HG03565 (cell line): ENCODE measurements around the gene SLCO4C1.
"Not testable (repeated sequence)": the region's sequence is repeated elsewhere in the genome, so short reads cannot be mapped to it uniquely, and the experiment has no call there.

Experiments
- ATAC-seq: cut with Tn5 transposase; IDR thresholded peaks from one replicate; pipeline ENCODE4 v1.9.1; 2021; ENCODE audit warnings: mild to moderate bottlenecking, moderate library complexity; ENCODE audit not compliant: unreplicated experiment

SLCO4C1 gene, protein sequence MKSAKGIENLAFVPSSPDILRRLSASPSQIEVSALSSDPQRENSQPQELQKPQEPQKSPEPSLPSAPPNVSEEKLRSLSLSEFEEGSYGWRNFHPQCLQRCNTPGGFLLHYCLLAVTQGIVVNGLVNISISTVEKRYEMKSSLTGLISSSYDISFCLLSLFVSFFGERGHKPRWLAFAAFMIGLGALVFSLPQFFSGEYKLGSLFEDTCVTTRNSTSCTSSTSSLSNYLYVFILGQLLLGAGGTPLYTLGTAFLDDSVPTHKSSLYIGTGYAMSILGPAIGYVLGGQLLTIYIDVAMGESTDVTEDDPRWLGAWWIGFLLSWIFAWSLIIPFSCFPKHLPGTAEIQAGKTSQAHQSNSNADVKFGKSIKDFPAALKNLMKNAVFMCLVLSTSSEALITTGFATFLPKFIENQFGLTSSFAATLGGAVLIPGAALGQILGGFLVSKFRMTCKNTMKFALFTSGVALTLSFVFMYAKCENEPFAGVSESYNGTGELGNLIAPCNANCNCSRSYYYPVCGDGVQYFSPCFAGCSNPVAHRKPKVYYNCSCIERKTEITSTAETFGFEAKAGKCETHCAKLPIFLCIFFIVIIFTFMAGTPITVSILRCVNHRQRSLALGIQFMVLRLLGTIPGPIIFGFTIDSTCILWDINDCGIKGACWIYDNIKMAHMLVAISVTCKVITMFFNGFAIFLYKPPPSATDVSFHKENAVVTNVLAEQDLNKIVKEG

DNA sequence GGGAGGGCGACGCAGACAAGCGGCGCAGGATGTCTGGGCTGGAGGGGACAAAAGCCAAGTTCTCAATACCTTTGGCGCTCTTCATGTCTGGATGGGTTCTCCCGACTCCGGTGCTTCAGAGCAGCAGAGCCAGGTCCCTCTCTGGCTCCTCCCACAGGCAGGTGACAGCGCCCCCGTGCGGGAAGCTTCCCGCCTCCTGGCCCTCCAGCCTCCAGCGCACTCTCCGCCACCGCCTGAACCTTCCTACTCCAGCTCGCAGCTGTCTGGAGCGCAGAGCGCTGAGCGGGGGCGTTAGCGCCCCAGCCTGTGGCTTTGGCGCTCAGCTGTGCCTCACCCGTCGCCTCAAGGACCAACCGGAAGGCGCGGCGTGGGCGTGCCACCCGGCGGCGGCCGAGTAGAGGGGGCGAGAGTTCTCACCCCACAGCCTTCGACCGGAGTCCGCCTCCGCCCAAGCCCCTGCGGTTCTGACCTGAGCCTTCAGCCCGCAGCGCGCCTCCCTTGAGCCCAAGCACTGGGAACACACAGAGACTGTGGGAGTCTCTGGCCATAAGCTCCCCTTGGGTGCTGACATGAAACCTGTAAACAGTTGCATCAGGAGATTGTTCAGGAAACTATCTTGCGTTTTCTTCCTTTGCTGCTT lies at the start of gene SLCO4C1:
Gene SLCO4C1, minus strand, starts transcription at position 107 of the 640 bp plus-strand sequence. Its CDS starts 22 bp downstream, at position 85.
- peak; percentile 98 for ATAC-seq

DNA sequence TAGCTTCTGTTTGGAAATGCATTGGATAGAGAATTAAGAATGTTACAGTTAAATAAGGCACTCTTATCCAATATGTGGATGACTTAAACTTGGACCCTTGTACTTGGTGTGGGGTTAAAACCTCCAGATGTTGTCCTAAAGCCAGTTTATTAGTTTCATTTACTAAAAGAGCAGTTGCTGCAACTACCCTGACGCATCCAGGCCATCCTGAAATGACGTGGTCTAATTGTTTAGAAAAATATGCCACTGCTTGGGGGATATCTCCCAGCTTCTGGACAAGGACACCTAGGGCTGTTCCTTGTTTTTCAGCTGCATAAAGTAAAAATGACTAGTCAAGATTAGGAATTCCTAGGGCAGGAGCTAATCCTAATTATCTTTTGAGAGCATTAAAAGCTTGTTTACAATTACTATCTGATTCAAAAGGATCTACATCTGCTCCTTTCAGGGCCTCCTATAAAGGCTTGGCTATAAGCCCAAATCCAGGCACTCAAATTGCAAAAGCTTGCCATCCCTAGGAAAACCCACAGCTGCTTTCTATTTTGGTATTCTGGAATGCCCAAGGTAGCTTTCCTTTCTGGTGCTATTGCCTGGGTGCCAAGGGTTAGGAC lies 45.7 kb upstream of the SLCO4C1 start:
- no peak for ATAC-seq

DNA sequence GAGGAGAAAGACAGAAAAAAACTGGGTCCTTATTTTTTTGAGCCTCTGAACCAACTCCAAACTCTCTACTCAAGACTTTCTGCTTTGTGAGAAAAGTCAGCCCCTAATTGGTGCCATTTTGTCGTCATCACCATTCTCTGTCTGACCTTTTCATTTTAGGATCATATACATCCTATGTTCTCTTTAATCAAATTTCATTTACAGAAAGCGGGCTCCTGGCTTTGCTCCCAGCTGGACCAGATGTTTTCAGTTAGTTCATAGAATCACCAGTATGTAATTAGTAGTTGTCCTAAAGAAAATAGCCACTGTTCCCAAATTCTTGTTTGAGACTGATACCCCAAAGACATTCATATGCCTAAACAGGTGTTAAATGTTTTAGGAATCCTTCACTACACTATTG lies 28.6 kb upstream of the SLCO4C1 start:
- no peak for ATAC-seq

DNA sequence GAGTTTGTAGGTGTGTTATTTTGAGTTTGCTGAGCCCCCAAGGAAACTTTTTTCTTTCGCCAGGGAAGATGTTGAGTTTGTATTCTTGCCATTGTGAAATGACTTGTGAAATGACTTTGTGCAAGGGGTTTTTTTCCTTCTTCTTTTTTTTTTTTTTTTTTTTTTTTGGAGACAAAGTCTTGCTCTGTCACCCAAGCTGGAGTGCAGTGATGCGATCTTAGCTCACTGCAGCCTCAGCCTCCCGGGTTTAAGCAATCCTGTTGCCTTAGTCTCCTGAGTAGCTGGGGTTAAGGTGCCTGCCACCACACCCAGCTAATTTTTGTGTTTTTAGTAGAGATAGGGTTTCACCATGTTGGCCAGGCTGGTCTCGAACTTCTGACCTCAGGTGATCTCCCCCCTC lies 22.7 kb upstream of the SLCO4C1 start:
- not testable (repeated sequence) for ATAC-seq

DNA sequence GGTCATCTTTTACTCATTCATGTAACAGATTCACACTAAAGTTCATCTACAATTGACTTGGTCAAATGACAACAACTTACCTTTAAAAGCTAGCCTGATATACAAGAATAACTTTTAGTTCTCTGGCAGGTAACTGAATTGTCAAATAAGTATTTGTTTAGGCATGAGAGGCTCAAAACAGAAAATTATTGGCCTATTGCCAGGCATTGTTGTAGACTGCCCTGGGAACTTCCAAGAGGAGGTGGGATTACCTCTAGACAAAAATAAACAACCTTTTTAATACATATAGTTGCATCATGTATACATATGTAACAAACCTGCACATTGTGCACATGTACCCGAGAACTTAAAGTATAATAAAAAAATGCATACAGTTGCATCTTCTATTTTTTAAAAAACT lies 18.2 kb upstream of the SLCO4C1 start:
- ATAC-seq, result no peak

DNA sequence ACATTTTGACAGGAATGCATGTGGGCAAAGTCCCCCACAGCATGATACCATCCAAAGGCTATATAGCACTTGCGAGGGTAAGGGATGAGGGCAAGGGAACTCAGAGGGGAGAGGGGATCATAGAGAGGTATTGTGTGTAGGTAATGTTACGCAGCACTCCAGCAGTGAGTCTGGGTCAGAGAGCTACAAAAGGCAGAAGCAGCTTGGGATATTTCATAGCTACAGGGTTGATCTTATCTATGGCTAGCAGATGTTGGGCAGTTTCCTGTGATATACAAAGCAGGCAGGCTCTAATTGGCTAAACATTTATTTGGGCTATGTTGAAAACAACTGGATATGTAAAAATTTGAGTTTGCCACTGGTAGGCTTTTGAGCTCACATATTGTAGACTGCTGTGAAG lies 17.8 kb upstream of the SLCO4C1 start:
- no peak for ATAC-seq

DNA sequence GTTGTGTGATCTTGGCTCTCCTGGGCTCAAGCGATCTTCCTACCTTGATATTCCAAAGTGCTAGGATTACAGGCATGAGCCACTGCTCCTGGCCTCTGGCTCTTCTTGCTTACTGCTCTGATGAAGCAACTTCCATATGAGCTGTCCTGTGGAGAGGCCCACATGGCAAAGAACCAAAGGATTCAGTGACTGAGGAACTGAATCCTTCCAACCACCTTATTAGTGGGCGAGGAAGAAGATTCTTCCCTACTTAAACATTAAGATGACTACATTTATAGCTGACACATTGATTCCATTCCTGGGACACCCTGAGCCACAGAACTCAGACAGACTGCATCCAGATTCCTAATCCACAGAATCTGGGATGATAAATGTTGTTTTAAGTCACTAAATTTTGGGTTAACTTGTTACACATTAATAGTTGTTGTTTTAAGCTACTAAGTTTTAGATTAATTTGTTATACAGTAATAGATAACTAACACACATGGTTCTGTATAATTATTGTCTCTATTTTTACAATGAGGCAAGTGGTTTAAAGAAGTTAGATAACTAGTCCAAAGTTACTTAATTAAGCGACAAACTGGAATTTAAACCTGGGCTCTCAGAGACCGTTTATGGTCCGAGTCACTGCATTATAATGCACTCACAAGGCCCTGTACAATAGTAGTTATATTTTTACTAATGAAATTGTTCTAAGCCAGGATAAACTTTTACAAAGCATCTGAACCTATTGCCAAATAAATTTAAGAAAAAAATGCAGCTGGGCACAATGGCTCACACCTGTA lies 16.7 kb upstream of the SLCO4C1 start:
- ATAC-seq, result no peak

DNA sequence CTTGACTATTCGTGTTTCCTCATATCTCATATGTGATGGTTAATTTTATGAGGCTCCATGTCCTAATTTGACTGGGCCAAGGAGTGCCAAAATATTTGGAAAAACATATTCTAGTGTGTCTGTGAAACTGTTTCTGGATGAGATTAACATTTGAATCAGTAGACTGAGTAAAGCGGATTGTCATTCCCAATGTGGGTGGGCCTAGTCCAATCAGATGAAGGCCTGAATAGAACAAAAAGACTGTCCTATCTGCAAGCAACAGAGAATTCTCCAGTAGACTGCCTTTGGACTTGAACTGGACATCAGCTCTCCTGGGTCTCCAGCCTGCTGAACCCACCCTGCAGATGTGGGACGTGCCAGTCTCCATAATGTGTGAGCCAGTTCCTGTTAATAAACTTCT lies 13.5 kb upstream of the SLCO4C1 start:
- no peak for ATAC-seq

DNA sequence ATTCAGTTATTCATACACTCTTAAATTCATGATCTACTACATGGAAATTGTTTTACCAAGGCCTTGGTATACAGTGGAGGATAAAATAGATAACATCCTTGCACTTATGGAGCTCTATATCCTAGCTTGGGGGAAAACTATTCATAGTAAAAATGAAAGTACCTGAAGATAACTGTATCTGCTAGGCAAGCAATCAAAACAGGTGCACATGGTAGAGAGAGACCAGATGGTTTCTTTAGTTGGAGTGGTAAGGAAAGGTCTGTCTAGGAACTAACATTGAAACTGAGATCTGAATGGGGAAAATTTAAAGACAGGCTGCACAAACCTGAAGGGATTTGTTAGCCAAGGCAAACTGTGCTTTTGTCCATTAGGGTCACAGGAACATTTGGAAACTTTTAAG lies 11.1 kb upstream of the SLCO4C1 start:
- no peak for ATAC-seq

DNA sequence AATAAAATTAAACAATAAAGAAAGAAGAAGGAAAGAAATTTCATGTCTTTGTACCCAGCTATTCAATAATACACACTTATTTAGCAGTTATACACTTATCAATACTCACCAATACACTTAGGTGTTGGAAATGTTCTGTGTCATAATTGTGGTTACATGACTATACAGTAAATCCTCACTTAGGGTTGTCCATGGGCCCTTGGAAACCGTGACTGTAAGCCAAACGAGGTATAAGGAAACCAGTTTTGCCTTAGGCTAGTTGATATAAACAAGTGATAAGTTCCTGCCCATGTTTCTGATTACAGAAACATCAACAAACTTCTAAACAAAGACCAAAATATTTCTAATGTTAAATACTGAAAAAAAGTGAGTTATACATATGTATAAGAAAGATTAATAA lies 10.0 kb upstream of the SLCO4C1 start:
- no peak for ATAC-seq

DNA sequence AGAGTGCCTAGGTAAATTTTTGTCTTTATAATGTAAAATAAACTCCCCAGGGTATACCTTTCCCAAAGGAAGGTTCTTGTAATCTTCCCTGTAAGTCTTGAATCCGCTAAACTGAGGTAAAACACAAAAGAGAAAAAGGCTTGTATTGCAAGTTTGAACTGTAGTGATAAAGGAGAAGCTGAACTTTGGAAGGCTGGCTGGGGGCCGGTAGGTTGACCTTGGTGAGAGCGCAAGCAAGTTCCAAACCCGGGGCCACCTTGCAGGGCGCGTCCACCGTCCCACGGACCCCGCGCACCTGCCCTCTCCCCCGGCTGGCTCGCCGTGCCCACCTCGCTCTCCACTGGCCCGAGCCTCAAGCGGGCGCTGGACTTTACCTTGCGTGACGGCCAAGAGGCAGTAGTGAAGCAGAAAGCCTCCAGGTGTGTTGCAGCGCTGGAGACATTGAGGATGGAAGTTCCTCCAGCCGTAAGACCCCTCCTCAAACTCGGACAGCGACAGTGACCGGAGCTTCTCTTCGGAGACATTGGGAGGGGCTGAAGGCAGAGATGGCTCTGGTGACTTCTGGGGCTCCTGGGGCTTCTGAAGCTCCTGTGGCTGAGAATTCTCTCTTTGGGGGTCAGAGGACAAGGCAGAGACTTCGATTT lies 428 bp downstream of the SLCO4C1 start:
- ATAC-seq, result no peak

DNA sequence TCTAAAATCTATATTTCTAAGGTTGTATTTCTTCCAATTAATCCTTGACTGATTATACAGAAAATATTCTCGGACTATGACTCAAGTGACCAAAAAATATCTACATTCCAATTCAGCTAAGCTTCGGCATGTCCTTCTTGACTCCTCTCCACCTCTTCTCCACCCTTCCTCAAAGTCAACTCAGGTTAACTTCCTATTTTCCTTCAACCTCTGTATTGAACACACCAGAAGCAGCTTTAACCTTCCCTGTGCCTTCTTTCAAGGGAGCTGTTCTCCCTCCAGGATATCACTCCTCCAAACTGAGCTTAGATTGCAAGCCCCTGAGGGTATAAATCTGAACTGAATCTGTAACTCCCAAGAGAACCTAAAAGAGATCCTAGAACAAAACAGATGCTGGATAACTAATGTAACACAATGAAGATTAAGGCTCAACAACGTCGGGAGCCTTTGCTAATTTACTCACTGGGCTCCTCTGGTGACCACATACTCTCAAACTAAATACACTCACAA lies 1.1 kb downstream of the SLCO4C1 start:
- no peak for ATAC-seq

DNA sequence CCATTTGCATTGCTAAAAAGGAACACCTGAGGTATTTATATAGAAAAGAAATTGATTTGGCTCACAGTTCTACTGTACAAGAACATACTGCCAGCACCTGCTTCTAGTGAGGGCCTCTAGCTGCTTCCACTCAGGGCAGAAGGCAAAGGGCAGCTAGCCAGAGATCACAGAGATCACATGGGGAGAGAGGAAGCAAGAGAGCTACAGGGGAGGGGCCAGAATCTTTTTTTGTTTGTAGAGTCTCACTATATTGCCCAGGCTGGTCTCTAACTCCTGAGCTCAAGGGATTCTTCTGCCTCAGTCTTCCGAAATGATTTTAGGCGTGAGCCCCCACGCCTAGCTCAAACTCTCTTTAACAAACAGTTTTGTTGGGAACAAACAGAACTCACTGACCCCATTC lies 6.1 kb downstream of the SLCO4C1 start:
- ATAC-seq, result no peak

DNA sequence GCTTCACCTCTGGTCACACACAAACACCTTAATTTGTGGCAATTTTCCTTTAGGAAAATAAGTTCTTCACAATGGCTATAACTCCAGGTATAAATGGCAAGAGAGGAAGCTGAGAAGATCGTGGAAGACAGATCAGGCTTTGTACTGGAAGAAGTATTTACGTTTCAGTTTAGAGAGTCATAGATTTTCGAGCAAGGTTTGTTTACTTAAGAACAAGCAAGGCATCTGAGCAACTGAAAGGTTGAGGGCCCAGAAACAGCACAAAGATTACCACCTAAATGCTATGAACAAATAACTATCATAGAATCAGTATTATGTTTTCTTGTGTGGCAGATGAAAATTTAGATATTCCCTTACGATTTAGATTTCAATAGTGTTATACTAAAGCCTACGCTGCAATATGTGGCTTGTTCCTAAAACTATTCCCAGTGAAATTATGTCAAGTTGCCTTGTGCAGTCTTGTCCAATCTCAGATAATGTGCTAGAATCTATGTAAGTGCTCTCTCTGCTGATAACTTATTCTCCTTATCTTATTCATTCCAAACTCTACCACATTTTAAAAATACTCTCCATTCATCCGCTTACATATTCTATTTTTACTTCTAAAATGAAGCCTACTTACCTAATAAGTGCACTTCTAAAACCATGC lies 6.7 kb downstream of the SLCO4C1 start:
- ATAC-seq, result no peak

DNA sequence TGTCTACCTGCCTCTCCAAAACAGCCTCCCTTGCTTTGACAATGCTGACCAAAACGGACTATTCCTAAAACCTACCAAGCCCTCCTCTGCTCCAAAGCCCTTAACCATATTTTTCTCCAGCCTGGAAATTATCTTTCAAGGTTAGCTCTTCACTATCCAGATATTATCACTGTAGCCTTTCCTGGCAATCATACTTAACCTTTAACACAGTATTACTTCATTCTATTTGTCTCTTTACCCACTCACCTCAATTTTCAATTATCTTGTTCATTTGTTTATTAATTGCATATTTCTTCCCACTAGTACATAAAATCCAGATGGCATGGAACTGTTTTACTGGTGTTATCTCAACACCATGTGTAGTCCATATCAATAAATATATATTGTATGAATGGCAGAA lies 7.5 kb downstream of the SLCO4C1 start:
- no peak for ATAC-seq

DNA sequence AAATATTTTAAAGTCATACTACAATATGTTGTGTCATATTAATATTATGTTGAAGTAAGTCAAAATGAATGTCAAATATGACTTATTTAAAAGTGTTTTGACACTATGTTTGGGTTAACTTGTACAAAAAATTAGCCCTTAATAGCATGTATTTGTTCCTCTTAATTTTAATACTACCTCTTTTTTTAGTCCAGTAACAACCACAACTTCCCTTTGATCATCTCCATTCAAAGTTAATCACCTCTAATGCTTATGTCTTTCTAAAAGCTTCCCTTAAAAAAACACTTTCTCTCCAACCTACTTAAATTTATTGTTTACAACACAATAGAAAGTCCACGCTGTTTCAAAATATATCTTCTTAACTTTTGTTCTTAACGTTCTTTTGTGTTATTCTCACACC lies 9.6 kb downstream of the SLCO4C1 start:
- no peak for ATAC-seq

DNA sequence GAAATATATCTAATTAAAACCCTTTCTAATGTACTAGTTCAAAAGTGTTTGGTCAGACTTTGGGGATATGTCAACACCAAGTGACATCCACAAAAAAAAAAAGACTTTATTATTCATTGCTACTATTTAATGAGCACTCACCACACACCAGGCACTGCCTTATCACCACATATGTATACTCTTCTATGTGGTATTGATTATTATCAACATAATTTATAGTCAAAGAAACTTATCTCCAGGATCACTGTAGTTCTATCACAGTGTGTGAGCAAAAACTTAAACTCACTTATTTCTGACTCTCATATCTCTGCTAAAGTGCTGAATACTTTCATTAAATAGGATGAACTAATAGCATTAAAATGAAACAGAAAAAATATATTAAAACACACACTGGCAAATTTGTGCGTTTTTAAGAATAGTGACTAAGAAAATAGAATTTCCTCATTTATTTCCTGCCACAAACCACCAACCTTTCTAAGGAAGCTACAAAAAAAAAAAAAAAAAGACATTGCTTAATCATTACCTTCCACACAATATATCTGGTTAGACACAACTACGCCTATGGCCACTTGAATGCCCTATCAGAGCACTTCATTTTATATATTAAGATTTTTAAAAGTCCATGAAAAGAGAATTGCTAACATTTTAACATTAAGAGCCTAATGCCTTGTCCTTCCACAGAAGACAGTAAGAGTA lies 12.8 kb downstream of the SLCO4C1 start:
- ATAC-seq, result peak; percentile 42

DNA sequence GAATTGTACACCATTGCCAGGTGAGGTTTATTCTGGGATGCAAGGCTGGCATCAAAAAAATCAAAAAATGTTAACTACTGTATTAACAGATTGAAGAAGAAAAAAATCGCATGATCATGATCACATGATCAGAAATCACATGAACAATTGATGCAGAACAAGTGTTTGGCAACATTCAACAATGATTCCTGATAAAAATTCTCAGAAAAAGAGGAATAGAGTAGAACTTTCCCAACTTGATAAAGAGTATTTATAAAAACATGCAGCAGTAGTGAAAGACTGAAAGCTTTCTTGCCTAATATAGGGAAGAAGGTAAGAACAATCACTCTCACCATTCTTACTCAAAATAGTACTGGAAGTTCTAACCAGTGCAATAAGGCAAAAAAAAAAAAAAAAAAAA lies 16.4 kb downstream of the SLCO4C1 start:
- no peak for ATAC-seq

DNA sequence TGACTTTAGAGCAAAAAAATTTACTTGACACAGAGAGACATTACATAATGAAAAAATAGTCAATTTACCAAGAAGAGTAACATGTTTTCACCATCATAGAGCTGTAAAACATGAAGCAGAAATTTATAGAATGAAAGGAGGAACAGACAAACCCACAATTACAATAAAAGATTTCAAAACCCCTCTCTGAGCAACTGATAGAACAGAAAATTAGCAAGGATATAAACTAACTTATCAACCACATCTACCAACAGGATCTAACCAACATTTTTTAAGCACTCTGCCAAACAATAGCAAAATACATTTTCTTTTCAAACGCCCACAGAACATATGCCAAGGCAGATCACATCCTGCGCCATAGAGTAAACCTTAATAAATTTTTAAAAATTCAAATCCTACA lies 17.9 kb downstream of the SLCO4C1 start:
- no peak for ATAC-seq
